Fibroblast of gingiva (primary cell): ENCODE measurements around the gene RPTOR.
A peak's percentile ranks its signal among the peaks of the same experiment; 100 is the strongest.

Experiments used
- DNase-seq: peaks from one replicate; pipeline ENCODE4 v3.0.0-alpha.2; 2011; ENCODE audit warnings: low read depth

The RPTOR gene

GRCh38 chr17:80881306-80881705 lies 336.7 kb downstream of the RPTOR start:
- DNase-seq: no peak

DNA sequence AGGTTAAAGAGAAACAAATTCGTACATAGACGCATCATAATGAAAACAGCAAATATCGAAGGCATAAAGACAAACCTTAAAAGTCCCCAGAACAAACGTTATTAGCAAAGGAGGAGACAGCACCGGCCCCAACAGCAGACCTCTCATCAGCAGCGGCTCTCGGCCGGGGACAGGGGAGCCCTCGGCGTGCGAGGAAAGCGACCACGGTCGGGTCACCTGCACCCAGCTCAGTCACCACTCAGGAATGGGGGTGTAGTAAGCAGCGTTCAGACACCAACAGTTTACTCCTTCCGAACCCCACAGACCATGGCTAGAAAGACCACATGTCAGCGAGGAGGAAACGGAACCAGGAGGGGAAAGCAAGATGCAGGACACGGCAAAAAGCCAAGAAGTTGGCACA lies 337.7 kb downstream of the RPTOR start:
- no peak for DNase-seq

DNA sequence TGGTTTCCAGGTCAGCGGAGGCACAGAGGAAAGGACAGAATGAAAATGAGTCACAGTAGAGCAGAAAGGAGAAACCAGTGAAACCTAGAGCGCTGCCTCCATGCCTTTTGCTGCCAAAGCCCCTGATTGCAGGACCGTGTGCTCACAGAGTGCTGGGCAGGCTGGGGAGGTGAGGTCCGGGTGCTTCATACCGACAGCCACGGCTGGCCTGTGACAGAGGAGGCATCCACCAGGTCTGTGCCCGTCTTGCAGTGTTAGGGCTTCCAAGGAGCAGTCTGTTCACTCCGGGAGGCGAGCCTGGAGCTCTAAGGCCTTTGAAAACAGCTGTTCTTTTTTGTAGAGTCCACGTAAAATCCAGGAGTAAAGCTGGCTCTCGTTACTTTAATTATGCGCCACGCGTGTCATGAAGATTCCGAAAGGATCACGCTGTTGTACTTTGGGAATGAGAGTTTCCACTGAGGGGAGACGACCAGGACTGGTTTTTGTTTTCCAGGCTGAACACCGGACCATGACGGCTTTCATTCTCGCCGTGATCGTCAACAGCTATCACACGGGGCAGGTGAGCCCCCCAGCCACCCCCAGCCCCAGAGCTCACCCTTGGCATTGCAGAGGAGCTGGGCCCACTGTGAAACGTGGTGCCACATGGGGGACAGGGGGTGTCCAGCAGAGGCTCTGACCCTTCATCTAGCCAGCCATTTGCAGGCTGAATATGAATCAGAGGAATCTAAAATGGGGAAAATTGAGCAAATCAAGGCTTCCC lies 338.5 kb downstream of the RPTOR start:
- DNase-seq: no peak

GRCh38 chr17:80883831-80884735 lies 339.4 kb downstream of the RPTOR start:
- no peak for DNase-seq

DNA sequence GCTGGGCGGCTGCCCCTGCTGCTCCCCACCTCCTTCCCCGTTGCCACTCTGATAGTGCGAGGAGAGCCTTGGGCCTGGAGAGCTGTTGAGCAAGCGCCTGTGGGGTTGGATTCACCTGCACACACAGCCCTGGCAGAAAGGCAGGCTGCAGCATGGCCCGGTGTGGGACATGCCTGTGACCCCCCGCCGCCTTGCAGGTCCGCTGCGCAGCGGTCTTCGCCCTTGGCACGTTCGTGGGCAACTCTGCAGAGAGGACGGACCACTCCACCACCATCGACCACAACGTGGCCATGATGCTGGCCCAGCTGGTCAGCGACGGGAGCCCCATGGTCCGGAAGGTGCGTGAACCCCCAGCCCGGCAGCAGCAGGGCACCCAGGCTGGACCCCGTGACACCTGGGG lies 340.2 kb downstream of the RPTOR start:
- DNase-seq: no peak

DNA sequence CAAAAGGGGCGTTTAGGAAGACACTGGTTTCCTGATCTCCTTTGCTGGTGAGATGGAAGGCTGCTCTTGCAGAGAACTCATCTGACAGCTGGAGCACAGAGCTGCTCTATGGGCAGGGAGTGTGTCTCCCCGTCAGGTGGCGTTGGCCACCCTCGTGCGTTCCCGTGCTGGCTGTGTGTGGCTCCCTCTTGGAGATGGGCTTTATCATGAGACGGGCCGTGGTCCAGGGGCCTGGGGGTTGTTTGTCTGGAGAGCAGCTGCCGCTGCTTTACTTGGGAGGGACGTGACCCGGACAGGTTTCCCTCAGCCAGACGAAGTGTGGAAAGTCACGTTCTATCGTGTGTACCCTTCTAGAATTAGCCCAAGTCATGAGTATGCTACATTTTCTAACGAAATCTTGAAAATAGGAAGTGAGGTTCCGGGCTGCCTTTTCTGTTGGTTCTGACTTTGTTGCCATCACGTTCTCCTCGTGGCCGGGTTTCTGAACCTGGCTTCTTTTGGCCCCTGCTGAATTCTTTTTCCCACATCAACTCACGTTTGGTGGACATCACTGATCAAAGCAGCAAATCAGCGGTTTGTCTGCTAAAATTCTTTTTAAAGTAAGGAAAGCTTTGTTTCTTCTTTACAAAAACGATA lies 341.4 kb downstream of the RPTOR start:
- no peak for DNase-seq

GRCh38 chr17:80886641-80887573 lies 342.3 kb downstream of the RPTOR start:
- DNase-seq: no peak

- DNase-seq: no peak
These were observed 343.1 kb downstream of the RPTOR start for GRCh38 chr17:80887639-80888175.

DNA sequence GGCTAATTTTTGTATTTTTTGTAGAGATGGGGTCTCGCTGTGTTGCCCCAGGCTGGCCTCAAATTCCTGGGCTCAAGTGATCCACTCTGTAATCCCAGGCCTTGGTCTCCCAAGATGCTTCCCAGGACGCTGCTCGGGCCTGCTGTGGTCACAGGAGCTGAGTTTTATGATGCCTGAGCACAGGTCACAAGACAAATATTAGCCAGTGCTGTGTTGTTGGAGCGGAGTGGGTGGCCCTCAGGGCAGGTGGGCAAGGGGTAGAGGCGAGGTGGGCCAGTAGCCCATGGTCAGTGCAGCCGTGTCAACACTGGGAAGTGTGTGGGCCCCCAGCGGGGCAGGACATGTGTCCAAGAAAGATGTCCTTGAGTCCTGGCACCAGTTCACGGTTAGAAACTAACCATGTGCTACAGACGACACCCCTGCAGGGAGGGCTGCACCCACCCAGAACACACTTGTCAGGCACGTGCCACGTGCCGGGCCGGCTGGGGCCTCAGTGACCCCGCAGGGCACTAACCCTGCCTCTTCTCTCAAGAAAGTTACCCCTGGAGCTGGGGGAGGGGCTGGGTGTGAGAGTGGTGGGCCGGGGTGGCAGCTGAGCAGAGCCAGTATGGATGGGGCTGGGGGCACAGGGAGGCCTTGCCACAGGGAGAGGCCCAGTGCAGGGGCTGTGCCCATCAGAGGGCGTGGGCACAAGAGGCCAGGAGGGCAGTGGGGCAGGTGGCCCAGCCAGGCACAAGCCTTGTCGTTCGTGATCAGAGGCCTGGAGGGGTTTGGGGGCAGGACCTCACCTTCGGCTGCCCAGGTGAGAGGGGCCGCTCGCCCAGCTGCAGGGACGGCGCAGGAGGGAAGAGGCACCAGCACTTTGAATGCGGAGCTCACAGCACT lies 343.9 kb downstream of the RPTOR start:
- DNase-seq: no peak

DNA sequence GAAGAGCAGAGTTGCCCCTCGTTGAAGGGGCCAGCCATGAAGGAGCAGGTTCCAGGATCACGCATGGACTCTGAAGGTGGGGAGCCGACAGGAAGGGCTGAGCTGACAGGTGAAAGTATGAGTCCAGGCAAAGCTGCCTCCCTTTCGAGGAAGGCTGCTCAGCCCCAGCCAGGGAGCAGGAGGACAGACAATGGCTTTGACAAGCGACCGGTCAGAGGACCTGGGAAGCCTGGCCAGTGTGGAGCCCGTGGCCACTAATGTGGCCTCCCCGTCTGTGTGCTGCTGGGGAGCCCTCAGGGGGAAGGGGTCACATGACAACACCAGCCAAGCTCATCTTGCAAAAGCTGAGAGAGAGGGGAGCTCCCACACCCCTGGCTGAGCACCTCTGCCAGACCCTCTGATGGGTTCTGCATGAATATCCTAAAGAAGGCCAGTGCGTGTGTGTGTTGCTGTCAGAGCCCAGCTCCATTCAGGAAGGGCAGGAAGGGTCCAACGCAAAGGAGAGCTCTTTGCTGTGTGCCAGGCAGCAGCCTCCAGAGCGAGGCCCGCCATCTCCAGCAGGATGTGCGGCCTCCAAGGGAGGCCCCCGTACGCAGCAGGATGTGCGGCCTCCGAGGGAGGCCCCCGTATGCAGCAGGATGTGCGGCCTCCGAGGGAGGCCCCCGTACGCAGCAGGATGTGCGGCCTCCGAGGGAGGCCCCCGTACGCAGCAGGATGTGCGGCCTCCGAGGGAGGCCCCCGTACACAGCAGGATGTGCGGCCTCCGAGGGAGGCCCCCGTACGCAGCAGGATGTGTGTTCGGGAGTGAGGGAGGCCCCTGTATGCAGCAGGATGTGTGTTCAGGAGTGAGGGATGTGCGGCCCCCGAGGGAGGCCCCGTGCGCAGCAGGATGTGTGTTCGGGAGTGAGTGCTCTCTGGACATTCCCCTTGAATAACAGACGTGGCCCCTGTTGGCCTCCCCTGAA lies 344.9 kb downstream of the RPTOR start:
- no peak for DNase-seq

DNA sequence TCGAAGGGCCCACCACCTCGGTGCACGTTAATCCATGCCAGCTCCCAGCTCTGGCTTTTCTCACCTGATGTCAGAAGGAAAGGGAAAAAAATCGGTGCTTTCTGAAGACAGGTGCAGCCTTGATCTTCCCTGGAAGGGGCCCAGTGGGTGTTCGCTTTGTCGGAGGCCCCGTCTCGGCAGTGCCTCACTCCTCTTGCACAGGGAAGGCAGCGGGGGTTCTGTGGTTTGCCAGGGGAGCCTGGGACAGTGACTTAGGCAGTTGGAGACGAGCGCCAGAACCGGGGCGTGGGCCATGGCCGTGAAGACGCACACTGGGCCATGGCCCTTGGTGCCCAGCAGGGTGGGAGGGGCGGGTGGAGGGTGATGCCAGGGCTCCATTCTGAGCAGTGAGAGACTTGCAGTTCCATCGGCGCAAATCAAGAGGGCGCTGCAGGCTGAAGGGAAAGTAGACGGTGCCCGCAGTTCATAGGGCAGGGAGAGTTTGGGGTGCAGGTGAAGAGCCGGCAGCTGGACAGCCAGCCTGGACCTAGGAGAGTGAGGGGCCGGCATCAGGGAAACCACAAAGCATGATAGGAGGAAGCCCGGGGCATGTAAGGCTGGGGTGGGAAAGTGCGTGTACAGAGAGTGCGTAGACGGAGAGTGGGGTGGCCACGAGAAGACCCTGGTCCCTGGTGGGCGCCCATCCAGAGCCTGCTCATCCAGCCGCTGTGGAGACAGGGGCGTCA lies 345.7 kb downstream of the RPTOR start:
- DNase-seq: no peak

GRCh38 chr17:80890921-80891396 lies 346.3 kb downstream of the RPTOR start:
- no peak for DNase-seq

- DNase-seq: peak; percentile 46
These were observed 346.9 kb downstream of the RPTOR start for GRCh38 chr17:80891397-80892018.

DNA sequence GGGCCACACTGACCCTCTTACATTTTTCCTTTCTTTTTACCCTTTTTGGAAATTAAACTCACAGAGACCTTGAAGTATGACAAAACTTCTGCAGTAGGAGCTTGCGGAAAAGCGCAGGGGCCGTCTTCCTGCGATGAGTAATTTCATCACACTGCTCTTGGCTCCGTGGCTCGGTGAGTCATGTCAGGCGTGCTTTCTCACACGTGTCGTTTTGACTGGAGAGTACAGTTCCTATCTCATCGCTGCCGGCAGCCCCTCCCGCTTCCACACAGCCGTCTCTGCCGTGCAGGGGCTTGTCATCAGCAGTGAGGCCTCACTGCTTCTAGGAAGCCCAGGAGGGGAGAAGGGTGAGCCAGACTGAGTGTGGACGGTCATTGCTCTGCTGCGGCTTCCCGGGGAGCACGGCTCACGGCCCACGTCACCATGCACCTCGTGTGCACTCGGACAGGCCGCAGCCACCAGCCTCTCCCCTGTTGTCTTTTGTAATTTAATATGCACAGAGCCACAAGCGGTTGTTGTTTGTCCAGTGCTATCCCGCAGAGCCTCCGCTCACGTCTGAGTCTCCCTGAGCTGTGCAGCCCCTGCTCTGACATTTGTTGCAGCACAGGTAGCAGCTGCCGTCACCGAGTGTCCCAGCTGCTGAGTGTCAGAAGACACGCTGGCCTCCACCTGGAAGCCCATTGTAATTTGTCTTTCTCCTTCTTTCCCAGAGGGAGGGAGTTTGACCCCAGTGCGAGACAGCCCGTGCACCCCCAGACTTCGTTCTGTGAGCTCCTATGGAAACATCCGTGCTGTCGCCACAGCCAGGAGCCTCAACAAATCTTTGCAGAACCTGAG lies 347.6 kb downstream of the RPTOR start:
- DNase-seq: peak; percentile 84

GRCh38 chr17:80892900-80893603 lies 348.4 kb downstream of the RPTOR start:
- DNase-seq: peak; percentile 77
